NCI-H2081 treated with DMSO at 0.1 percent for 48 hours (cell line): Measurements from ENCODE around the gene DNAH2.
"Not testable (repeated sequence)": the region's sequence is repeated elsewhere in the genome, so short reads cannot be mapped to it uniquely, and the experiment has no call there.

Experiments
- DNase-seq: peaks from one replicate; lab custom pipeline; 2025; lab: John Stamatoyannopoulos, UW

DNAH2 gene

DNA sequence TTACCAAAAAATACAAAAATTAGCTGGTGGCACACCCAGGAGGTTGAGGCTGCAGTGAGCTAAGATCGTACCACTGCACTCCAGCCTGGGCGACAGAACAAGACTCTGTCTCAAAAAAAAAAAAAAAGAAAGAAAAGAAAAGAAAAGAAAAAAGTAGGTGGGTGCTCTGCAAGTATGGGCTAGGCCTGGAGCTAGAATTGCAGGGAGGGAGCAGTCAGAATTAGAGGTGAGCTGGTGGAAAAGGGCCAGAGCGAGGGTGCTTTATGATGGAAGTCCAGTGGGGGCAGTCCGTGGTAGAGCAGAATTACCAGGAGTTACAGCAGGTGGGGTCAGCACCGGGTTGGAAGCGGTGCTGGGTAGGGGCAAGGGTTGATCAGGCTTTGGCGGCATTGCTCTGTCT is 59.5 kb downstream of the DNAH2 start:
- no peak for DNase-seq

- DNase-seq: no peak
Observed at GRCh38 chr17:7780736-7781135, 63.2 kb downstream of the DNAH2 start.

DNA sequence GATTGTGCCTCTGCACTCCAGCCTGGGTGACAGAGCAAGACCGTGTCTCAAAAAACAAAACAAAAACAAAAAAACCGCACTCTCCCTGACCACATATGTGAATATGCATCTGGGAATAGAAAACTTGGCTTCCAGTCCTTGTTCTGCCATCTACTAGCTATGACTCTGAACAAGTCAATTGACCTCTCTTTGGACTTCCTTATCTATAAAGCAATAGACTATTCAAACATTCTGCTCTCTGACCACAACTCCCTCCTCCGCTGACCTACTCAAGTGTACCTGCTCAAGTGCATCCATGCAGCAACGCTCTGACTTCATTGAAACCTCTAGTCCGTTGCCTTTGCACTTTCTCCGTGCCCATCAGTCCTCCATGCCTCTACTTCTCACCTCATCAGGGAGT is 63.9 kb downstream of the DNAH2 start:
- DNase-seq: no peak

DNA sequence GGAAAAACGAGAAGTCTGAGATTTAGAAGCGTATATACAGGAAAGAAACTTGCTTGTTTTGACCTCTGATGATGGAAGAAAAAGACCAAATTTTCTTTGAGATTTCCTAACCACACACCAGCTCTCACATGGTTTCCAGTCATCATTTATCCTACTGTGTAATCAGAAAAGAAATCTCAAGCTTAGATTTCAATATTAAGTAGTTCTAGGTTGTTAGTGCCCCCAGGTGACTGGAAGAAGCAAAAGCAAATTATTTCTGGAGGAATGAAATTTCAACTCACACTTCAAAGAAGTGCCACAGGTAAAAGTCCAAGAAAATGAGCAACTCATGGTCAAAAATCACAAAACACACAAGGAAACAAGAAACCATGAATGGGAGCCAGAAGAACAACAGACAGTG is 64.7 kb downstream of the DNAH2 start:
- DNase-seq: no peak

DNA sequence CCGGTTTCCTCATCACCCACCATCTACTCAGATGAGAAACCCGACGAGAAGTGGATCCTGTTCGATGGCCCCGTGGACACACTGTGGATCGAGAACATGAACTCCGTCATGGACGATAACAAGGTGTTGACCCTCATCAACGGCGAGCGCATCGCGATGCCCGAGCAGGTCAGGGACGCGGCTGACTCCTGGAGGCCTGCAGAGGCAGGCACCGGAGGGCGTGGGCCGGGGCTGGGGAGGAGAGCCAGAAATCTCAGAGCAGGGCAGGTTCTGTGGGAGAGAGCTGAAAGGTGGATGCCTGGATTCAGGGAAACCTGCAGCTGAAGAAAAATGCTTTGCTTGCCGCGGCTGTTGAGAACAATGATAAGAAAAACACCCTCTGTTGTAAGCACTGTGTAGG is 69.3 kb downstream of the DNAH2 start:
- no peak for DNase-seq

DNA sequence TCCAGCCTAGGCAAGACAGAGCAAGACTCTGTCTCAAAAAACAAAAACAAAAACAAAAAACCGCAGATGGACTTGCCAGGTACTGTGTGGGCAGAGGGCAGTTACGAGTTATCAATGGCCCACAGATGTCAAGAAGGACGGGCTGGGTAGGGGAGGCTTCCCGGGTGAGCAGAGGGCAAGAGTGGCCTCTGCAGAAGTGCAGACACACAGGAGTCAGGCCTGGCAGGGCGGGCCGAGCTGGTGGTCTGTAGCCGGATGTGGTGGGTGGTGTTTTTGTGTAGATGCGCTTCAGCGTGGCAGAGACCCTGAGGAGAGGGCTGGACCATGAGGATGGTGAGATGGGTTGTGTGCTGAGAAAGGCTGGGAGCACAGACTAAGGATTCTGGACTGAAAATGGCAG is 71.6 kb downstream of the DNAH2 start:
- no peak for DNase-seq

DNA sequence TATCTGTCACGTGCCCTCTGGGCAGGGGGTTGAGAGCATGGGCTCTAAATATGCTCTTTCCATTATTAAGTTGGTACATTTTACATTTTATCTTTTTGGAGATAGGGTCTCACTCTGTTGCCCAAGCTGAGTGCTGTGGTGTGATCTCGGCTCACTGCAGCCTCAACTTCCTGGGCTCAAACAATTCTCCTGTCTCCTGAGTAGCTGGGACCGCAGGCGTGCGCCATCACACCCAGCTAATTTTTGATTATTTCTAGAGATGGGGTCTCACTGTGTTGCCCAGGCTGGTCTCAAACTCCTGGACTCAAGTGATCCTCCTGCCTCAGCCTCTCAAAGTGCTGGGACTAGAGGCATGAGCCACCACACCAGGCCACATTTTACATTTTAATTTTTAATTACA is 72.6 kb downstream of the DNAH2 start:
- DNase-seq: no peak

DNA sequence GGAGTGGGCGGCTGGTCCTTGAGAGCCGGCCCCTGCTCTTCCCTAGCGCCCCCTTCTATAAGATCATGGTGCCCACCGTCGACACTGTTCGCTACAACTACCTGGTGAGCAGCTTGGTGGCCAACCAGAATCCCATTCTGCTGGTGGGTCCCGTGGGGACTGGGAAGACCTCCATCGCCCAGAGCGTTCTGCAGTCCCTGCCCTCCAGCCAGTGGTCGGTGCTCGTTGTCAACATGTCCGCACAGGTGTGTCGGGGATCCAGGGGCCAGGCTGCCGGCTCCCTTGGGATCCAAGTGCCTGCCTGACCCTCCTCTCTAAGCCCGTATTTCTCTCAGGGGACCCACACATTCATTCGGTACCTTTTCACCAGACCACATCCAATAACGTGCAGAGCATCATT is 75.1 kb downstream of the DNAH2 start:
- DNase-seq: no peak

DNA sequence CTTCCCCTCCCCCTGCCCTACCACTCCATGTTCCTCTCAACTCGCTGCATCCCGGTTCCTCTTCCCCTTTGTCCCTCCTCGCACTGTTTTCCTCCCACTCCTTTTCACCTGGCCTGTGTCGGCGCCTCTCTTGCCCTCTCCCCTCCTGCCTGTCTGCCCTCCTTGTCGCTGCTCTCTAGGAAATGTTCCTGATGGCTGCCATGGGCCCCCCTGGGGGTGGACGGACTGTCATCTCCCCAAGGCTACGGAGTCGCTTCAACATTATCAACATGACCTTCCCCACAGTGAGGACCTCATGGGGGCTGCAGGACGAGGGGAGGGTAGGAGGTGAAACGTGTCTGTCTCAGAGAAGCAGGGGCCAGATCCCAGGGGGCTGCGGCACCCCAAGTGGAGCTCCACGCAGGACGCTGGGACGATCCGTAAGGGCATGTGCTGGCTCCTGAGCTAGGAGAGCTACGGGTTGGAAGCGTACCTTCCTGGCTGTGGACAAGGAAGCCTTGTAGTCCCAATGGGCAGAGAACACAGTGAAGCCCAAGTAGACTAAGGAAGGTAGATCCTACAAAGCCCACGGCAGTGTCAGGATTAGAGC is 76.6 kb downstream of the DNAH2 start:
- no peak for DNase-seq

- DNase-seq: no peak
Observed at GRCh38 chr17:7797976-7798375, 80.4 kb downstream of the DNAH2 start.

DNA sequence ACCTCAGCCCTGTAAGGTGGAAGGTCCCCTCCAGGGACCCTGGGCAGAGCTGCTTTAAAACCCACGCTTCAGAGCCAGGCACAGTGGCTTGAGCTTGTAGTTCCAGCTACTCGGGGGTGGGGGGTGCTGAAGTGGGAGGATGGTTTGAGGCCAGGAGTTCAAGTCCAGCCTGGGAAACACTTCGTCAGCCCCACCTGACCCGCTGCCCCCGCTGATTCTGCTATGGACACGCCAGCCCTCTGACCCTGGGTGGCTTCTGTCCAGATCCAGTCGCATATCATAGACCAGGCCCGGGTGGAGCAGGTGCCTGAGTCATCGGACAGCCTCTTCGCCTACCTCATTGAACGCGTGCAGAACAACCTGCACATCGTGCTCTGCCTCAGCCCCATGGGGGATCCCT is 81.3 kb downstream of the DNAH2 start:
- no peak for DNase-seq

DNA sequence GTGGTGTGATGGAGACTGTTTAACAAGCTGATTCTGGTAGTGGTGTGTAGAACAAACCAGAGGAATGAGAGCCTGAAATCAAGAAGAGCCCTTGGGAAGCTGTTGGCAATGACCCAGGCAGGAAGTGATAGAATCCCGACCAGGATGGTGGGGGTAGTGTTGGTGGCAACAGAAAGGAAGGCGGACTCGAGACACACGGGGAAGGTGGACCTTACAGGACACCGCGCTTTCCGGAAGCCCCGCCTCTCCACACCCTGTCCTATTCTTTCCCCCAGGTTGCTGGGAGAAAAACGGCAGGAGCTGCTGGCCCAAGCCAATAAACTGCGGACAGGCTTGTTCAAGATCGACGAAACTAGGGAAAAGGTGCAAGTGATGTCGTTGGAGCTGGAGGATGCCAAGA is 86.4 kb downstream of the DNAH2 start:
- no peak for DNase-seq

DNA sequence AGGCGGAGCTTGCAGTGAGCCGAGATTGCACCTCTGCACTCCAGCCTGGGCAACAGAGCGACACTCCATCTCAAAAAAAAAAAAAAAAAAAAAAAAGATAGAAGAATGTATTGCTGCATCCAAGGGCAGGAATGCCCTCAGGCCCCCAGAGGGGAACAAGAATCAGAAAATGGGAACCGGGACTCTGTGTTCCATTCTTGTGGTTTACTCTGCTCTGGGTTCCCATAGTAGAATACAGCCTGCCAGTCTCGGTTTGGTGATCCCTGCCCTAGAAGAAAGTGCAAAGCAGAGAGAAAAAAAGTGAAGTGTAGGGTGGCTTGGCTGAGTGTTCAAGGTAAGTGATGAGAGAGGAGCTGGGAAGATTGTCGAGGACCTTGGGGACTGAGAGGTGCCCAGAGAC is 89.0 kb downstream of the DNAH2 start:
- DNase-seq: no peak

DNA sequence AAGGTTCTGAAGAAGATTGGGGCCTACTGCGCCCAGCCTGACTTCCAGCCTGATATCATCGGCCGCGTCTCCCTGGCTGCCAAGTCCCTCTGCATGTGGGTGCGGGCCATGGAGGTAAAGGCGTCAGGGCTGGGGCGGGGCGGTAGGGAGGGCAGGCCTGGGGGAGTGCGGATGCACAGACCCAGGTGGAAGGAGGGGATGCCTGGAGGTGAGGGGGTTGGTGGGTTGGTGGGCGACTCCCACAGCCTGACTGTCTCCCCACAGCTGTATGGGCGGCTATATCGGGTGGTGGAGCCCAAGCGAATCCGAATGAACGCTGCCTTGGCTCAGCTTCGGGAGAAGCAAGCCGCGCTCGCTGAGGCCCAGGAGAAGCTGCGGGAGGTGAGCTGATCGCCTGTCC is 89.7 kb downstream of the DNAH2 start:
- DNase-seq: no peak

DNA sequence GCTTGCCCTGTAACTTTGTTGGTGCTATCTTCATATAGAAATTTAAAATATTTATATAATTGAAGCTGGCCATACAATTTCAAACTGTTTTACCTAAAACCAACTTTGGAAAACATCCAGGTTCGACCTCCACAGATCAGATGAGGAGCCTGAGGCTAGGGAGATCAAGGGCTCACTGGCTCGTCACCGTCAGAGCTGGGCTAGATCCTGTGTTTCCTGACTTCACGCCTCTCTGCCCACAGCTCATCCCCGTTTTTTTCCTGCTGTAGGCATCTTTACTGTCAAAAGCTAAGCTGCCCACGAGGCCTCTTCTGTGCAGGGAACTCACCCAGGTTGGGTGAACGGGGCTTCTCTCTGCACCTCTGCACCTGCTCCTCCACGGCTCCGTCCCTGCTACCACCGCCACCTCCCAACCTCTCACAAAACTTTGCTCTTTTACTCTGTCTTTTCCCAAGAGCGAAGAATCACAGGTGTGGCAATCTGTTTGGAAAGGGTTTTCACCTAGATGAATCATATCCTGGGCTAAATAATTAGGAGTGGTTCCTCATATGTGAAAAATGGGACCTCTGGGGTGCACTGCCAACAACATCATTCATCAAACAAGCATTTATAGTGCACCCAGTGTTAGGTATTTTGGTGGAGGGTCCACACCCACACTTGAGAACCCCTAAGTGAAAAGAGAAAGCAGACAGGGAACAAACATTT is 91.7 kb downstream of the DNAH2 start:
- DNase-seq: no peak

DNA sequence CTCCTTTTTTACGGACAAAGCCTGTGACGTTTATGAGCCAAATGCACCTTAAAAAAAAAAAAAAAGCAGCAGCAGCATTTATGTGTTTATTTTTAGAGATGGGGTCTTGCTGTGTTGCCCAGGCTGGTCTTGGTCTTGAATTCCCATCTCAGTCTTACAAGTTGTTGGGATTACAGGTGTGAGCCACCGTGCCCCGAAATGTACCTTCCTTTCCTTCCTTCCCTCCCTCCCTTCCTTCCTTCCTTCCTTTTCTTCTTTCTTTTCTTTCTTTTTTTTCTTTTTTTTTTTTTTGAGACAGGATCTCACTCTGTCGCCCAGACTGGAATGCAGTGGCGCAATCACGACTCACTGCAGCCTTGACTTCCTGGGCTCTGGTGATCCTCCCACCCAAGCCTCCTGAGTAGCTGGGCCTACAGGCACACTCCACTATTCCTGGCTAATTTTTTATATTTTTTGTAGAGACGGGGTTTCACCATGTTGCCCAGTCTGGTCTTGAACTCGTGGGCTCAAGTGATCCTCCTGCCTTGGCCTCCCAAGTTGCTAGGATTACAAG is 92.3 kb downstream of the DNAH2 start:
- DNase-seq: not testable (repeated sequence)

DNA sequence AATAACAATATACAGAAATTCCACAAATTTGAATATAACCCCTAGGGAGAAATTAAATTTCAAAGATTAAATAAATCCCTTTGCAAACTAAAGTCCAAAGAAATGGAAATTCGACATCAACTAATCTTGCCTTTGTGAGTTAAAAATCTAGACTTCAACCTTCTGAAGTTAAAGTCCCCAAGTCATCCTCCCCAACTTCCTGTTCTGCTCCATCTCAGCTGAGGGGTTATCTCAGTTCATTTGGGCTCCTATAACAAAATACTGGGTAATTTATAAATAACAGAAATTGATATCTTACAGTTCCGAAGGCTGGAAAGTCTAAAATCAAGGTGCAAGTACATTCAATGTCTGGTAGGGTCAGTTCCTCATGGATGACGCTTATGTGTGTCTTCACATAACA is 93.7 kb downstream of the DNAH2 start:
- DNase-seq: no peak

- no peak for DNase-seq
Observed at GRCh38 chr17:7814969-7815368, 97.4 kb downstream of the DNAH2 start.

GRCh38 chr17:7816926-7817642 is 99.5 kb downstream of the DNAH2 start:
- no peak for DNase-seq

- DNase-seq: no peak
Observed at GRCh38 chr17:7817643-7817964, 100.1 kb downstream of the DNAH2 start.

DNA sequence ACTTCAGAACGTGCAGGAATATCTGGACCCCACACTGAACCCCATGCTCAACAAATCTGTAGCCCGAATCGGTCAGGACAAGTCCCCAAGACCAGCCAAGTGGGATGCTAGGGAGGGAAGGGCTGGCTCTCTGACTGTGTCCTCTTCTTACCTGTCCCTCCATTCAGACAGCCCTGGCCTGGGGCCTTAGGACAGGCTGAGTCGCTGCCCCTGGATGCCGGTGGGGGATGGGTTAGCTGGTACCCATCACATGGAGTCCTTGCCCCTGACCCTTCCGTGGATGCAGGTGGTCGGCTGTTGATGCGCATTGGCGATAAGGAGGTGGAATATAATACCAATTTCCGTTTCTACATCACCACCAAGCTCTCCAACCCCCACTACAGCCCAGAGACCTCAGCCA is 100.5 kb downstream of the DNAH2 start:
- no peak for DNase-seq

DNA sequence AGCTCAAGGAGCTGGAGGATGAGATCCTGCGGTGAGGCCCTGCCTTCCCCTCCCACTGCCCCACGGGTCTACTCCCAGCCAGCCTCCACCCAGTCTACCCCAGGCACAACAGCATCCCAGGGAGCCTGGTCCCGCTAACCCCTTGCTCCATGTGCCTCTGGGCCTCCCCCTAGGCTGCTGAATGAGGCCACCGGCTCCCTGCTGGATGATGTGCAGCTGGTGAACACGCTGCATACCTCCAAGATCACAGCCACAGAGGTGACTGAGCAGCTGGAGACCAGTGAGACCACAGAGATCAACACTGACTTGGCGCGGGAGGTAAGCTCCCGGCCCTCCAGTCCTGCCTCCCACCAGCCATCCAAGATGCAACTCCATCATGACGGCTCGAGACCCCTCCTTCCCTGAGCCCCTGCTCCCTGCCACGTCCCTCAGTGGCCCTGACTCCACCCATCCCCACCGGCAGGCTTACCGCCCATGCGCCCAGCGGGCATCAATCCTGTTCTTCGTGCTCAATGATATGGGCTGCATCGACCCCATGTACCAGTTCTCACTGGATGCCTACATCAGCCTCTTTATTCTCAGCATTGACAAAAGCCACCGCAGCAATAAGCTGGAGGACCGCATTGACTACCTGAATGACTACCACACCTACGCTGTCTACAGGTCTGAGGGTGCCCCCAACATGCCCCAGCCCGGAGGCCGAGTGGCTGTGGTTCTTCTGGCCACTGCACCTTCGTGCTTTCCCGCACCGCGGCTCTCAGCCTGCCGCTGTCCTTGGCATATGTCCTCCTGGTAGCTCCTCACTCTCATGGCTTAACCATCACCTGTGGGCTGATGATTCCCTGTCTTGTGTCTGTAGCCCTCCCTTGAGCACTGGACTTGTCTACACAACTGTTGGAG is 101.5 kb downstream of the DNAH2 start:
- DNase-seq: no peak
